ENCODE measurements around the gene MMAB.

DNA sequence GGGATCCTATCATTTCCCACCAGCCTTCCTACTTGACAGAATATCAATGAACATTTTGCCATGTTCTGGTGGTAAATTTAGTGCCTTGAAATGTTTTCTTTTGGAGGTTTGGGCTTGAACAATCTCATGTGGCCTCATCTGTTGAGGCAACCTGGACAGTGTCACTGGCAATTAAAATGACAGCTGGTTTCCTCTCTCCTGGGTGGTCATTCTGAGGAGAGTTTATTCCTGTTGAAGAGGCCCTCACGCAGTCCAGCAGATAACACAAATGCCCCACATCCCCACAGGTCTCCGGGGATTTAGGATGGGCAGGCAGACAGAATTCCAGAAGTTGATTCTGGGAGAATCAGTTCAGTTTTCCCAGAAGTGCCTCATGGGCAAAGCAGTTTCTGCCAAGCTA lies 41.9 kb downstream of the MMAB start:
- TF ChIP-seq, protein P1, sequence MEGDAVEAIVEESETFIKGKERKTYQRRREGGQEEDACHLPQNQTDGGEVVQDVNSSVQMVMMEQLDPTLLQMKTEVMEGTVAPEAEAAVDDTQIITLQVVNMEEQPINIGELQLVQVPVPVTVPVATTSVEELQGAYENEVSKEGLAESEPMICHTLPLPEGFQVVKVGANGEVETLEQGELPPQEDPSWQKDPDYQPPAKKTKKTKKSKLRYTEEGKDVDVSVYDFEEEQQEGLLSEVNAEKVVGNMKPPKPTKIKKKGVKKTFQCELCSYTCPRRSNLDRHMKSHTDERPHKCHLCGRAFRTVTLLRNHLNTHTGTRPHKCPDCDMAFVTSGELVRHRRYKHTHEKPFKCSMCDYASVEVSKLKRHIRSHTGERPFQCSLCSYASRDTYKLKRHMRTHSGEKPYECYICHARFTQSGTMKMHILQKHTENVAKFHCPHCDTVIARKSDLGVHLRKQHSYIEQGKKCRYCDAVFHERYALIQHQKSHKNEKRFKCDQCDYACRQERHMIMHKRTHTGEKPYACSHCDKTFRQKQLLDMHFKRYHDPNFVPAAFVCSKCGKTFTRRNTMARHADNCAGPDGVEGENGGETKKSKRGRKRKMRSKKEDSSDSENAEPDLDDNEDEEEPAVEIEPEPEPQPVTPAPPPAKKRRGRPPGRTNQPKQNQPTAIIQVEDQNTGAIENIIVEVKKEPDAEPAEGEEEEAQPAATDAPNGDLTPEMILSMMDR (IDR thresholded peaks at IDR 0.05; ENCODE audit: poor library complexity): no peak
- TF ChIP-seq EZH2phosphoT487 (IDR thresholded peaks at IDR 0.05; ENCODE audit: low read depth, severe bottlenecking, unreplicated experiment) (no peak), EZH2 (IDR thresholded peaks at IDR 0.05; ENCODE audit: borderline replicate concordance) (no peak)

Data from hepatocyte (in vitro differentiated cells).